SK-N-MC (cell line): Measurements from ENCODE around the gene CFAP299.

ENCODE experiments used
- DNase-seq: peaks from one replicate; pipeline ENCODE4 v3.0.0-alpha.2; 2011; ENCODE audit warnings: low read depth, low spot score
- H3K27ac ChIP-seq: fragments of 200-600 bp; sonication (generic); 2 replicates; pipeline ENCODE4 v1.5.1; 2016; ENCODE audit warnings: mixed run types
- H3K36me3 ChIP-seq: fragments of 200-600 bp; sonication (generic); 2 replicates; pipeline ENCODE4 v1.6.1; 2017; ENCODE audit warnings: antibody characterized with exemption, low read length, mixed read lengths; ENCODE audit not compliant: insufficient read depth
- H3K4me3 ChIP-seq: fragments of 200-600 bp; sonication (generic); 2 replicates; pipeline ENCODE4 v1.5.1; 2016
- H3K9ac ChIP-seq: fragments of 200-600 bp; sonication (generic); 2 replicates; pipeline ENCODE4 v1.8.0; 2017; ENCODE audit warnings: mixed run types, mixed read lengths; ENCODE audit not compliant: insufficient read length
- H3K9me3 ChIP-seq: fragments of 200-600 bp; sonication (generic); 2 replicates; pipeline ENCODE4 v1.6.1; 2017; ENCODE audit warnings: low read depth, mild to moderate bottlenecking, antibody characterized with exemption, low read length, moderate library complexity, mixed read lengths
- EZH2 ChIP-seq: fragments of 200-600 bp; sonication (generic); IDR thresholded peaks from one replicate; pipeline ENCODE4 v1.6.1; 2017; ENCODE audit warnings: antibody characterized with exemption
- FOXP2 ChIP-seq: optimal IDR thresholded peaks from 2 replicates; pipeline ENCODE3; 2011; ENCODE audit warnings: mild to moderate bottlenecking, moderate library complexity; ENCODE audit not compliant: insufficient read depth; ENCODE audit errors: extremely low read length, control extremely low read depth
- POLR2AphosphoS5 ChIP-seq: IDR thresholded peaks from 2 replicates; pipeline ENCODE4 v1.6.1; 2012; ENCODE audit warnings: mild to moderate bottlenecking, low read depth, low read length, borderline replicate concordance

CFAP299 gene

GRCh38 chr4:80841587-80842281 lies 506.2 kb downstream of the CFAP299 start:
- TF ChIP-seq EZH2: no peak
- no peak for TF ChIP-seq FOXP2
- no peak for TF ChIP-seq POLR2AphosphoS5
- Histone ChIP-seq H3K4me3 (no peak overlapping the region), H3K27ac (no peak overlapping the region), H3K36me3 (no peaks in the 10 kb centered on the region), H3K9ac (no peak overlapping the region), H3K9me3 (no peaks in the 10 kb centered on the region)
- DNase-seq: no peak

DNA sequence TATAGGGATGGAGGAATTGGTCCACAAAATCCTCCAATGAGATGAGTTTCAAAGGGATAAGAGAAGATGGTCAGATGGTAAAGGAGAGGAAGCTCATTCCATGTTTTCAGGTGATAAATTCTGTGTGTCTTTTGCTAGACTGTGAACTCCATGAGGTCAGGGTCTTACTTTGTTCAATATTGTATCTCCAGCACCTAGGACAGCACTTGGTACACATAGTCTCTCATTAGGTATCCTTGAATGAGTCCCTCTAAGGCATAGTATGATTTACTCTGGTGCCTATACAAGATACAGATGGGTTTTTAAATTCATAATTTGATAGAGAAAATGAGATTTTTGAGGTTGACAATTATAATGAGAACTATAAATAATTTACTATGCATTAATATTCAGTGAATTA lies 510.7 kb downstream of the CFAP299 start:
- Histone ChIP-seq H3K27ac (no peak overlapping the region), H3K4me3 (no peak overlapping the region), H3K9ac (no peak overlapping the region), H3K9me3 (no peaks in the 10 kb centered on the region), H3K36me3 (no peaks in the 10 kb centered on the region)
- DNase-seq: no peak
- no peak for TF ChIP-seq FOXP2
- TF ChIP-seq EZH2: no peak

DNA sequence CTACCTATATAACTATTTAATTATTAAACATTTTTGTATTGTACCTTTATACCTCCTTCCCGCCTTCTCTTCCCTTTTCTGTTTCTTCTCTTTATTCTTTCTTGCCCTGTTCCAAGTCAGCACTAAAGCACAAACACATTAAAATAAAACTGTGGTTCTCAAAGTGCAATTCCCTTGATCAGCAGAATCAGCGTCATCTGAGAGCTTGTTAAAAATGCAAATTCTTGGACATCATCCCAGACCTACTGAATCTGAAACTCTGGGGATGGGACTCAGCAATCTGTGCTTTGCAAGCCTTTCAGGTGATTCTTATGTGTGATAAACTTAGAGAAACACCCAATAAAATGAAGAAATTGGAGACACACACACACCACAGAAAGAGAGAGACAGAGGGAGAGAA lies 516.5 kb downstream of the CFAP299 start:
- no peak overlapping the region for H3K27ac ChIP-seq
- no peak for DNase-seq
- no peak for TF ChIP-seq POLR2AphosphoS5
- no peak for TF ChIP-seq EZH2
- no peak for TF ChIP-seq FOXP2
- no peaks in the 10 kb centered on the region for H3K9me3 ChIP-seq
- no peaks in the 10 kb centered on the region for H3K36me3 ChIP-seq
- no peak overlapping the region for H3K4me3 ChIP-seq
- H3K9ac ChIP-seq: no peak overlapping the region

DNA sequence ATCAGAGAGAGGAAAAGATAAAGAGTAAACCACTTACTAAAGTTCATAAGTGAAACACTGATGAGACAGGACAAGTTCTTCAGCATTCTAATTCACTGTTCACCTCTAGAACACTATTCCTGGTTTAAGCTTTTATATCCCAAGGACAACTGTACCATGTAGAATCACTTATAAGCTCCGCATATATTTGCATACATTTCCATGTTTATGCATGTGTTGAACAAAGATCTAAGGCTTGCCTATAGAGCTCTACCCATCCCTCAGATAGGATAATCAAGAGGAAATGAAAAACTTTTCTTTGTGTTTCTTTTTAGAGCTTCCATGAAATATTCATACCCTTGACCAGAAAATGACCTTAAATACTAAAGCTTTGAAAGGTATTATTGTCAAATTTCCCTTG lies 538.0 kb downstream of the CFAP299 start:
- Histone ChIP-seq H3K9me3 (no peaks in the 10 kb centered on the region), H3K36me3 (no peaks in the 10 kb centered on the region), H3K27ac (no peak overlapping the region), H3K4me3 (no peak overlapping the region), H3K9ac (no peak overlapping the region)
- TF ChIP-seq POLR2AphosphoS5: no peak
- TF ChIP-seq EZH2: no peak
- TF ChIP-seq FOXP2: no peak
- no peak for DNase-seq

- H3K36me3 ChIP-seq: no peaks in the 10 kb centered on the region
- no peak overlapping the region for H3K9ac ChIP-seq
- DNase-seq: no peak
- no peak overlapping the region for H3K27ac ChIP-seq
- H3K9me3 ChIP-seq: no peaks in the 10 kb centered on the region
- H3K4me3 ChIP-seq: no peak overlapping the region
- TF ChIP-seq FOXP2 (no peak), EZH2 (no peak), POLR2AphosphoS5 (no peak)
These were observed 539.4 kb downstream of the CFAP299 start for GRCh38 chr4:80874979-80875378.

- Histone ChIP-seq H3K36me3 (no peaks in the 10 kb centered on the region), H3K27ac (no peak overlapping the region), H3K4me3 (no peak overlapping the region), H3K9me3 (no peaks in the 10 kb centered on the region), H3K9ac (no peak overlapping the region)
- TF ChIP-seq EZH2 (no peak), POLR2AphosphoS5 (no peak), FOXP2 (no peak)
- no peak for DNase-seq
These were observed 540.1 kb downstream of the CFAP299 start for GRCh38 chr4:80875642-80876041.

GRCh38 chr4:80876810-80877209 lies 541.3 kb downstream of the CFAP299 start:
- no peak for DNase-seq
- Histone ChIP-seq H3K27ac (no peak overlapping the region), H3K36me3 (no peaks in the 10 kb centered on the region), H3K9ac (no peak overlapping the region), H3K4me3 (no peak overlapping the region), H3K9me3 (no peaks in the 10 kb centered on the region)
- TF ChIP-seq EZH2 (no peak), POLR2AphosphoS5 (no peak), FOXP2 (no peak)

GRCh38 chr4:80878218-80878617 lies 542.7 kb downstream of the CFAP299 start:
- Histone ChIP-seq H3K9ac (no peak overlapping the region), H3K36me3 (no peaks in the 10 kb centered on the region), H3K9me3 (no peaks in the 10 kb centered on the region), H3K4me3 (no peak overlapping the region), H3K27ac (no peak overlapping the region)
- no peak for TF ChIP-seq EZH2
- TF ChIP-seq FOXP2: no peak
- TF ChIP-seq POLR2AphosphoS5: no peak
- DNase-seq: no peak

DNA sequence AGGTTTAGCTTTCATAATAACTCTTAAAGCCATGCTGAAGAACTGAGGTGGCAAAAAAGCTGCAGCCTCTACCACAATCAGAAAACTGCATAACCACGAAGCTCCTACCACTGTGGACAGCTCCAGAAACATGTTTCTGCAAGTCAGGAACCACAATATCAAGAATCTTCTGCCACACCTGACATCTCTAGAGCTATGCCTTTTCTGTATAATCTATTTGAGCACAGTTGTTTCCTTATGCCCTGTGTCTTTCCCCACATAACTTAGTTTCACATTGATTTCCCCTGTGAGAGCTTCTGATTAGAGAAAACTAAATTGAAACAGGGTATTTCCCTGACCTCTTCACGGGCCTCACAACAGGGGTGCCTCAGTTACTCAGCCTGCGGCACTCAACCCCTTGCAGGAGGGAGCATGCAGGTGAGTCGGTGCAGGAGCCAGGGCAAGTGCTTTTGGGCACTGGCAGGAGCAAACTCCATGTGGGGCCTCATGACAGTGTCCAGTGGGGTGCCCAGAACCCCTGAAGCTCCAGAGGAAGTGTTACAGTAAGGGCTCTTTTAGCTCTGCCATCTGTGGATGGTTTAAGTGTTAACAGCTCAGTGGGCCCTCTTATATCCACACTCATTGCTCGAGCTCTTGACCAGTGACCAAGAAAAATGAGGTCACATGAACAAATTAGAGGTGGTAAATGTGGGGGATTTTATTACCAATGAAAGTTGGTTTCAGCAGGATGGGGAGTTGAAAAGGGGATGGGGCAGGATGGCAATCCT lies 562.2 kb downstream of the CFAP299 start:
- no peak for TF ChIP-seq FOXP2
- no peak for TF ChIP-seq EZH2
- TF ChIP-seq POLR2AphosphoS5: no peak
- Histone ChIP-seq H3K9ac (no peak overlapping the region), H3K4me3 (no peak overlapping the region), H3K36me3 (no peaks in the 10 kb centered on the region), H3K27ac (no peak overlapping the region), H3K9me3 (no peaks in the 10 kb centered on the region)
- no peak for DNase-seq
